Progenitor cell of endocrine pancreas (in vitro differentiated cells): Measurements from ENCODE around the gene RREB1. TPM values are rescaled to one million over a fixed set of nuclear protein-coding genes. Genes with fewer than 3 reads are reported as not detected.
"Not testable (repeated sequence)": the region's sequence is repeated elsewhere in the genome, so short reads cannot be mapped to it uniquely, and the experiment has no call there.

Experiments used
- DNase-seq: peaks from one replicate; pipeline ENCODE4 v3.0.0; 2021; ENCODE audit warnings: low spot score; ENCODE audit not compliant: unreplicated experiment
- H3K27ac Mint-ChIP-seq: 2 replicates; pipeline ENCODE4 v1.8.0; 2021; ENCODE audit warnings: mild to moderate bottlenecking, moderate library complexity, mixed read lengths
- H3K27me3 Mint-ChIP-seq: 2 replicates; pipeline ENCODE4 v1.8.0; 2021; ENCODE audit warnings: mixed read lengths
- H3K36me3 Mint-ChIP-seq: 2 replicates; pipeline ENCODE4 v1.8.0; 2022; ENCODE audit warnings: mixed read lengths; ENCODE audit not compliant: insufficient read depth
- H3K4me1 Mint-ChIP-seq: 2 replicates; pipeline ENCODE4 v1.8.0; 2021; ENCODE audit warnings: low read depth, mixed read lengths
- H3K4me3 Mint-ChIP-seq: 2 replicates; pipeline ENCODE4 v1.8.0; 2021; ENCODE audit warnings: low read depth, mild to moderate bottlenecking, moderate library complexity, mixed read lengths
- H3K9me3 Mint-ChIP-seq: 2 replicates; pipeline ENCODE4 v1.8.0; 2021; ENCODE audit warnings: low read depth, mixed read lengths
- CTCF ChIP-seq: fragments of 200-600 bp; sonication (generic); IDR thresholded peaks from one replicate; pipeline ENCODE4 v1.5.0; 2021; ENCODE audit warnings: antibody characterized with exemption, mild to moderate bottlenecking; ENCODE audit not compliant: unreplicated experiment
- total RNA-seq: library from RNA; stranded (reverse); gene quantifications from 2 replicates; pipeline ENCODE4 v1.2.1, GENCODE V29; 2021

The RREB1 gene
- total RNA-seq, 1 donor from 2014 or later = 71.7 TPM

GRCh38 chr6:7262746-7263518 is 155.2 kb downstream of the RREB1 start:
- peaks cover 23% of the 10 kb centered on the region for H3K4me1 Mint-ChIP-seq
- H3K9me3 Mint-ChIP-seq = no peaks in the 10 kb centered on the region
- DNase-seq = no peak
- H3K27ac Mint-ChIP-seq = no peak overlapping the region
- no peak for TF ChIP-seq CTCF
- H3K4me3 Mint-ChIP-seq = peak overlapping the region; percentile 85
- no peaks in the 10 kb centered on the region for H3K36me3 Mint-ChIP-seq
- H3K27me3 Mint-ChIP-seq = peaks cover 9% of the 10 kb centered on the region

GRCh38 chr6:7263519-7263805 is 155.7 kb downstream of the RREB1 start:
- not testable (repeated sequence) for H3K36me3 Mint-ChIP-seq, H3K27ac Mint-ChIP-seq, H3K27me3 Mint-ChIP-seq, H3K4me3 Mint-ChIP-seq, DNase-seq, H3K9me3 Mint-ChIP-seq
- H3K4me1 Mint-ChIP-seq = peaks cover 23% of the 10 kb centered on the region

- Mint-ChIP-seq H3K4me1 (peaks cover 20% of the 10 kb centered on the region), H3K9me3 (no peaks in the 10 kb centered on the region), H3K36me3 (no peaks in the 10 kb centered on the region), H3K4me3 (no peak overlapping the region), H3K27me3 (peaks cover 8% of the 10 kb centered on the region), H3K27ac (no peak overlapping the region)
- DNase-seq = no peak
- TF ChIP-seq CTCF = no peak
These were observed 156.3 kb downstream of the RREB1 start for GRCh38 chr6:7264041-7264440.

- Mint-ChIP-seq H3K36me3 (no peaks in the 10 kb centered on the region), H3K9me3 (no peaks in the 10 kb centered on the region), H3K27ac (no peak overlapping the region), H3K4me3 (no peak overlapping the region), H3K27me3 (peaks cover under 1% of the 10 kb centered on the region), H3K4me1 (peaks cover 12% of the 10 kb centered on the region)
- no peak for DNase-seq
- TF ChIP-seq CTCF = no peak
These were observed 157.1 kb downstream of the RREB1 start for GRCh38 chr6:7264686-7265384.

GRCh38 chr6:7265385-7265726 is 157.6 kb downstream of the RREB1 start:
- H3K4me1 Mint-ChIP-seq = peaks cover 11% of the 10 kb centered on the region
- not testable (repeated sequence) for H3K4me3 Mint-ChIP-seq, H3K27me3 Mint-ChIP-seq, H3K36me3 Mint-ChIP-seq, H3K9me3 Mint-ChIP-seq, H3K27ac Mint-ChIP-seq, DNase-seq

GRCh38 chr6:7267071-7267465 is 159.3 kb downstream of the RREB1 start:
- H3K36me3 Mint-ChIP-seq = no peaks in the 10 kb centered on the region
- DNase-seq = no peak
- H3K4me1 Mint-ChIP-seq = peaks cover 3% of the 10 kb centered on the region
- no peak overlapping the region for H3K27ac Mint-ChIP-seq
- H3K4me3 Mint-ChIP-seq = no peak overlapping the region
- H3K27me3 Mint-ChIP-seq = no peaks in the 10 kb centered on the region
- H3K9me3 Mint-ChIP-seq = no peaks in the 10 kb centered on the region
- no peak for TF ChIP-seq CTCF
